ENCODE results near the gene PFDN1.
A peak's percentile ranks its signal among the peaks of the same experiment; 100 is the strongest.

The PFDN1 gene

DNA sequence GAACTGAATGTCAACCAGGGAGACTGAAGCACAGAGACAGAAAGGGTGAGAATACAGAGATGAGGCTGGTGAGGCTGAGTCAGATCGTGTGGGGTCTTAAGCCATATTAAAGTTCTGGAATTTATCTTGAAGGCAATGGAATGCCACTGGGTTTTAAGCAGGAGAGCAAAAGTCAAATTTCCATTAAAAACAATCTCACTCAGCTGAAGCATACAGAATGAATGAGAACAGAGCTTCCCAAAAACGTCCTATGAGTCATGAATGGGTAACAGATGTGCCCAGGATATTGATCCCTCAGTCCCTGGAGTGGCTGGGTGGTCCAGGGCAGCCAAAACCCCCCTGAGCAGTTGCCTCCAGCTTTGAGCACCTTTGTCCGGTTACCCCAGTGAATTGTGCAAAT lies 44.9 kb downstream of the PFDN1 start:
- DNase-seq, result no peak

- no peak for DNase-seq
Observed at GRCh38 chr5:140256726-140257125, 46.2 kb downstream of the PFDN1 start.

- no peak for DNase-seq
Observed at GRCh38 chr5:140255460-140256157, 47.3 kb downstream of the PFDN1 start.

DNA sequence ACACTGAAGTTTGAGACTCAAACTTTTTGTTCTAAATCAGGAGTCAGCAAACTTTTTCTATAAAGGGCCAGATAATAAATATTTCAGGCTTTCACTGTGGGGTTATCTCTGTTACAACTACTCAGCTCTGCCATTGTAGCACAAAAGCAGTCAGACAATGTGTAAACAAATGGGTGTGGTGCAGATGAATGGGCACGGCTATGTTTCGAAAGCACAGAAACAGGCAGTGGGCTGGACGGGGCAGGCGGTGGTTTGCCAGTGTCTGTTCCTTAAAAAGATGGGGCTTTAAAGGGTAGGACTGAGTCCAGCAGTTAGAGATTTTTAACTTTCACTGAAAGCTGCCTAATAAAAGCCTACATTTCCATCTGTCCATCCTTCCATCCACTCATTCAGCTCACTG lies 48.9 kb downstream of the PFDN1 start:
- DNase-seq, result no peak

DNA sequence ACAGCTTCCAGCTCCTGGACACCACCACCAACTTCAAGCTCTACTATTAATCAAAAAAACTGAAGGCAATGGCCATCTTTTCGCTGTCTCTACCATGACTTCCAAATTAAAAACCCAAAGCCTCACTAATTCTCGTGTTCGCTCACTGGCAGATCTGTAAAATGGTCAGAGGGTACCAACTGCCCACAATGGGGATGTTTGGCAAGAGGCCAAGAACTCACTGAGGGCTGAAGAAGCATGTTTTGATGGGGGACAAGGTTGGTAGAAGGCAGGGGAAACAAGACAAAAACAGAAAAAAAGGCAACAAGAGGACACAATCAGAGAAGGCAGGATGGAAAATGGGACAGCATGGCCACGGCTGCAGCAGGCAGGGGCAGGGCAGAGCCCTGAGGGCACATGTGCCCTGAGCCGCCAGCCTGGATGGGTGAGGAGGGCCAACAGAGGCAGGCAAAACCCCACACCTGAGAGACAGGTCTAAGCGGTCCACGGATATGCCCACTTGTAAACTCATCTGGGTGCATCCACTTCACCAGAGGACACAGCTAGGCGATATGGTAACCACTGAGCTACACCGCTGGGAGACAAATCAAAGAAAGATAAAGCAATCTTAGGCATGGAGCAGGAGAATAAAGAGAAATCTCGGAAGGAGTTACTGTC lies 50.3 kb downstream of the PFDN1 start:
- DNase-seq, result no peak

GRCh38 chr5:140251527-140251973 lies 51.4 kb downstream of the PFDN1 start:
- DNase-seq, result peak; percentile 44

DNA sequence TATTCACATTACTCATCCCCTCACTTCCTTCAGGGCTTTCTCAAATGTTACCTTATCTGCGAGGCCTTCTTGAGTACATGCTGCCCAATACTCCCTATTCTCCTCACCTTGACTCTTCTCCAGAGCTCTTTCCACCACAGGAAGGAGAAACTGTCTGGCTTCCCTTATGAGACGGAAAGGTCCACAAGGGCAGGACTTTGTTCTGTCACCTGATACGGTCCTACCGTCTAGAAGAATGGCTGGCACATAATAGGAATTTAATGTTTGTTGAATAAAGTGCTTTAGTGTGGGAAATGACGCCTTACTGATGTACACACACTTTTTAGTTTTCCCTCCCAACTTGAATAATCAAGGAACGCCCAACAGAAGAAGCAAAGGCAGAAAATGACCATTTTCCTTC lies 52.5 kb downstream of the PFDN1 start:
- DNase-seq, result no peak

- DNase-seq, result no peak
Observed at GRCh38 chr5:140249536-140249935, 53.4 kb downstream of the PFDN1 start.

DNA sequence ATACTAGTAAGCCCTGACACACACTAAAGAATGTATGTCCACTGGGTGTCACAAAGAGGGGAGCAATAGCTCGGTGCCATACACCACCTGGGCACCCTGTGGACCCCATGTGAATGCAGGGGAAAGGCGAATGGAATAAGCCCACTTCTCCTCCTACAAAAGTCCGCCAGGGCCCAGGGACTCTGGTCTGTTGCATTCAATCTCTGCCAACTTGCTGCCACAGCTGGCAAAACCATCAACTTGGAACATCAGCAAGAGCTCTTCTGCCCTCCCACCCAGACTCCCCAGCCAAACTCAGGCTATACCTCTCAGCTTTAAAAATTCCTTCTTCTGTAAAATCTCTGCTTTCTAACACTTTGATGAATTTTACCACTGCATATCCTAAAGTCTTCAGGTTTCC lies 54.5 kb downstream of the PFDN1 start:
- DNase-seq, result no peak

DNA sequence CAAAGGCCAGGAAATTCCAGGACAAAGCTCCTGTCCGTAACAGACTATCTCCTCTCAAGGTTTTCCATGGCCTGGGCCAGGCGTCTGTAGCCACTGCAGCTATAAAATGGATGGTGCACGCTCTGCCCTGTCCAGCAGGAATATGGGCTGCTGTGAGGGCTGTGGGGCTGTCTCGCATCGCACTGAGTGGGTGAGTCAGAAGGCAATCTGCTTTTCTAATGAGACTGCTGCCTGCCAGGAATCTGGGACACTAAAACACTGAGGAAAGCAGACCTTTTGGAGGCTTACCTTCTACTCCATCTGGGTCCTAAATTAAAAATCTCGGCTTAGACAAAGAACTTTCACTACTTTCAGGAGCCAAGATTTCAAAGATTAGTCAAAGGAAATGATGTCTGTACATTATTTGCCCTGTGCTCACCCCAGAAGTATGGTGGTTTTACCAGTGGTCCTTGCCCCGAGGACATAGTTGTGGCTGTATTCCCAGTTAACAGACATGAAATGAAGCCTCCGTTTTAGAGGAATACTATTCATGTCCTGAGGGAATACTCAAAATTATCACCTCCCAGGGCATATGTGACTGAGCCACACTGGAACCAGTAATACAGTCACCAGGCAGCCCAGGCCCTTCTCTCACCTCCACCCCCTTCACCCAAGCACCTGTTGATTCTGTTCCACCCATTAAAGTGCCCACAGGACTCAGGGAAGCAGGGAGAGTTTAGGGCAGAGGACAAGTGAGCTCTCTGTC lies 56.4 kb downstream of the PFDN1 start:
- no peak for DNase-seq

GRCh38 chr5:140245926-140246325 lies 57.0 kb downstream of the PFDN1 start:
- DNase-seq, result no peak

GRCh38 chr5:140245341-140245740 lies 57.6 kb downstream of the PFDN1 start:
- DNase-seq, result no peak

DNA sequence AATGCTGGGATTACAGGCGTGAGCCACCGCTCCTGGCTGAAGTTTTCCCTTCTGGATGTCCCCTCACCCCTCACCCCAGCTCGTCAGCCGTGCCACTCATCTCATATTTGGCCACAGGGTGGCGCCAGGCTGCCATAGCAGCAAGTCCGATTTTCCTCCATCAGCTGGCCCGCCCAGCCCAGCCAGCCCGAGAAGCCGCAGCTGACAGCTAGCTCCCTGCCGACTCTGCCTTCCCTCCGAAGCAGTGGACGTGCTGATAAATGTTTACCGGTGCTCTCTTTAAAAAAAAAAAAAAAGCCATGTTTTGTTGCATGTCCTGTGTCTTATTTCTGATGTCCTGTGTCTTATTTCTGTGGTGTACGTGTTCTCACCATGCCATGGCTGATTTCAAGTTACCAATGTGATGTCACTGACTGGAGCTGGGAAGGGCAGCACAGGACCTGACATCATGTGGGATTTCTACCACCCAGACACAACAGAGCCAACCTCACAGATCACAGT lies 58.3 kb downstream of the PFDN1 start:
- DNase-seq, result peak; percentile 81

GRCh38 chr5:140243706-140244250 lies 59.1 kb downstream of the PFDN1 start:
- DNase-seq, result no peak

DNA sequence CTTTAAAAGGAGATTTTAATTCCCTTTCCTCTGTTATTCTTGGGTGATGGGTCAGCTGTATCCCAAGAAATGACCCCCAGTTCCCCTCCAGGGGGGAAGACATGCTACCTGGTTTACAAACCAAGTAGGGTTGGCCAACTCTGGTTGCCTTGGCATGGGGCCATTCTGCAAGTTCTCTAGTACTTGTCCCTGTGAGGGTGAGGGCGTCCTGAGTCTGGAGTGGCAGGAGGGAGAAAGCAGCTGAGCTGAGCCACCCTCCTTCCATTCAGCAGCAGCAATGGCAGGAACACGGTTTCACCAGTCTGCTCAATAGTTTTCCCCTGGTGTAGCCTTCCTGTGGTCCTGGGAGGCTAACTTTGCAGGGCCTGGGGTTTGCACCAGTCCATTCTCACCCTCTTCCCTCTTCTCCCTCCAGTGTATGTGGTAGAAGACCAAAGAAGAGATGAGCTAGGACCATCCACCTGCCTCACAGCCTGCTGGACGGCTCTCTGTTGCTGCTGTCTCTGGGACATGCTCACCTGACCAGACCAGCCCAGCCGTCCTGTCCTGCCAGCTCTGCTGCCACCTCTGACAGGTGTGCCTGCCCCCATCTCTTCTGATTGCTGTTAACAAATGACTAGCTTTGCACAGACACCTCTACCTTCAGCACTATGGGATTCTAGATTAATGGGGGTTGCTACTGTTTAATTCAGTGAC lies 59.9 kb downstream of the PFDN1 start:
- no peak for DNase-seq

- no peak for DNase-seq
Observed at GRCh38 chr5:140242099-140242498, 60.8 kb downstream of the PFDN1 start.

GRCh38 chr5:140240987-140241706 lies 61.8 kb downstream of the PFDN1 start:
- no peak for DNase-seq

DNA sequence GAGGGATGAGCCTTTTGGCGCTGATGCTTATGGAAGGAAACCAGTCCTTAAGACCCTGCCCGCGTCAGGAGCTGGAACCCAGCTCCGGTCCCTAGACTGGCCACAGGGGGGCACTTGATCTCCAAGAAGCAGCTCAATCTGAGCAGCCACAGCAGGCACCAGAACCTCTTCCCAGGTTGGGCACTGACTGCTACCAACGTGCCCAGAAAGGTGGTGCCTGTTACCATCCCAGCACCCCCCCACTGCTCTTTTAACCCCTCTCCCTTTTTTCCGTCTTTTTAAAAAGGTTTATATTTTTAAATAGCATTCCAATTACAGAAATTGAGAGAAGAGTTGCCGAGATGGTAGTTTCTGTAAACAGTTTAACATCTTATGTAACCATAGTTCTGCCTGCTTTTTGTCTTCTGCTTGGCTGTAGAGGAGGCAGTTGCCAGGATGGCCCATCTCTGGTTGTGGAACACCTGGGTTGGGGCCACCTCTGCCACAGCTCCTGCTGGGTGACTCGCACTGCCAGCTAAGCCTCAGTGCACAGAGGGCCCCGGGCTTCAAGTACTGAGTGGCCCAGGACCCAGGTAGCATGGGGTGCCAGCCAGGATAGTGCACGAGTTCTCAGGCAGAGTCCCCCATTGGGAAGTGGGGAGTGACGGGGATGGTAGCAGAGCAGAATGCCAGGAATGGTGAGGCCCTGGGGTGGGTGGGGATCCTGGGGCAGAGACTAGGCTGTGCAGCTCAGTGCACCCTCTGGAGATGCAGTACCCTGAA lies 62.8 kb downstream of the PFDN1 start:
- peak; percentile 58 for DNase-seq

GRCh38 chr5:140239461-140239860 lies 63.4 kb downstream of the PFDN1 start:
- DNase-seq, result no peak

DNA sequence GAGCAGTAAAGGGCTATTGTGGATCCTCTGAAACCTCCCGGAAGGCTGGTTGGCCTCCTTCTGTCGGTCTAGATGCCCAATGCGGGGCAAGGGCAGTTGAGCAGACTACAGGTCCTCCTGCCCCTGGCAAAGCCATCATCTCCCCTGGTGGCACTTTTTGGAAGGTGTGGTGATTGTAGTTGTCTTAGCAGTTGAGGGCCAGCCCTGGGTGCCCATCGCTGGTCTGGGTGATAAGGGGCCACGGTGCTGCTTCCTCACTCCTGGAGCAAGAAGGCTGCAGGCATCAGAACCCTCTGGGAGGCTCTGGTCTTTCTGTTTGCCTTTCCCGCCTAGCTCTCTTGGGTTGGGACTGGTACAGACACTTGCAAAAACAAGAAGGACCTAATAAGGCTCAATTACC lies 64.1 kb downstream of the PFDN1 start:
- no peak for DNase-seq

- DNase-seq, result no peak
Observed at GRCh38 chr5:140236891-140237598, 65.9 kb downstream of the PFDN1 start.

Data from activated CD4-positive, alpha-beta T cell treated with anti-CD3 and anti-CD28 coated beads, Interleukin-2, amount 50 U/mL, for 1 hour (primary cell).